Measurements from ENCODE around the gene SLC8A2.

Gene SLC8A2

GRCh38 chr19:47445527-47445926, 26.2 kb downstream of the SLC8A2 start:
- Histone ChIP-seq H3K27ac (ENCODE audit: low read depth, low read length) (no peak overlapping the region), H4K20me1 (ENCODE audit: control insufficient read depth, insufficient read depth, low read depth, low read length) (no peaks in the 10 kb centered on the region), H3K4me1 (ENCODE audit: control insufficient read depth, low read length) (peaks cover 24% of the 10 kb centered on the region), H3K36me3 (ENCODE audit: control insufficient read depth, low read length) (no peaks in the 10 kb centered on the region), H3K9me2 (replicated peaks; ENCODE audit: control insufficient read depth, low read length) (no peaks in the 10 kb centered on the region), H3K4me2 (ENCODE audit: low read length) (peak overlapping the region; percentile 46), H3F3A (ENCODE audit: control insufficient read depth, insufficient read depth) (0 out of 2 replicates have a peak, but pooled peaks cover 4% of the 10 kb centered on the region), H3K9me3 (ENCODE audit: control insufficient read depth, insufficient read depth, low read length) (no peaks in the 10 kb centered on the region), H3K4me3 (ENCODE audit: low read length) (peak overlapping the region; percentile 34), H3K79me2 (ENCODE audit: control insufficient read depth, low read length) (no peaks in the 10 kb centered on the region), H3K27me3 (ENCODE audit: control insufficient read depth, low read length) (peaks cover 21% of the 10 kb centered on the region)
- TF ChIP-seq EZH2phosphoT487 (IDR thresholded peaks at IDR 0.05; ENCODE audit: borderline replicate concordance, low read length) = no peak
- TF ChIP-seq CTCF (IDR thresholded peaks at IDR 0.05; ENCODE audit: low read depth, low read length, poor library complexity, severe bottlenecking) = no peak

DNA sequence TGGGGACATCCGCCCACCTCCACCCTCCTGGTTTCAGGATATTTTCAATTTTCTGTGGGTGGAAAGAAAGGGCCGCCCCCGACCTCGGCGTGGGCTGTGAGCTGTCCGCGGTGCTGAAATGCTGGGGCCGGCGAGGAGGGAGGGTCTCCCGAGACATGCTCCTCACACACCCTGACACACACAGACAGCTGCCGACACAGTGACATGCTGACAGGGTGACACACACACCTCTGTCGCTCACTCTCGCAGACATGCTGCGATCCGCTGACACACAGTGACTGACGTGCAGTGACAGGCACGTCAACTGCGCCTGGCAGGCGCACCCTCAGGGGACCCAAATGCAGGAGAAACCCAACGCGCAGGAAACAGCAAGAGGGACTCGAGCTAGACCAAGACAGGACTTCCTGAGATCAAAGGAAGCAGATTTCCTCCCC, 27.3 kb downstream of the SLC8A2 start:
- peaks cover 25% of the 10 kb centered on the region for H3K27me3 ChIP-seq (ENCODE audit: control insufficient read depth, low read length)

GRCh38 chr19:47443331-47443730, 28.4 kb downstream of the SLC8A2 start:
- Histone ChIP-seq H4K20me1 (ENCODE audit: control insufficient read depth, insufficient read depth, low read depth, low read length) (no peaks in the 10 kb centered on the region), H3K36me3 (ENCODE audit: control insufficient read depth, low read length) (no peaks in the 10 kb centered on the region), H3K9me2 (replicated peaks; ENCODE audit: control insufficient read depth, low read length) (no peaks in the 10 kb centered on the region), H3K9me3 (ENCODE audit: control insufficient read depth, insufficient read depth, low read length) (no peaks in the 10 kb centered on the region), H3K4me1 (ENCODE audit: control insufficient read depth, low read length) (peaks cover 24% of the 10 kb centered on the region), H3K4me2 (ENCODE audit: low read length) (no peak overlapping the region), H3K79me2 (ENCODE audit: control insufficient read depth, low read length) (no peaks in the 10 kb centered on the region), H3K27ac (ENCODE audit: low read depth, low read length) (no peak overlapping the region), H3K27me3 (ENCODE audit: control insufficient read depth, low read length) (peaks cover 30% of the 10 kb centered on the region), H3F3A (ENCODE audit: control insufficient read depth, insufficient read depth) (0 out of 2 replicates have a peak, but pooled peaks cover 4% of the 10 kb centered on the region), H3K4me3 (ENCODE audit: low read length) (no peak overlapping the region)
- TF ChIP-seq CTCF (IDR thresholded peaks at IDR 0.05; ENCODE audit: low read depth, low read length, poor library complexity, severe bottlenecking) (no peak), EZH2phosphoT487 (IDR thresholded peaks at IDR 0.05; ENCODE audit: borderline replicate concordance, low read length) (no peak)

More for the DNA sequence above, 27.3 kb downstream of the SLC8A2 start:
- Histone ChIP-seq H4K20me1 (ENCODE audit: control insufficient read depth, insufficient read depth, low read depth, low read length) (no peaks in the 10 kb centered on the region), H3K9me2 (replicated peaks; ENCODE audit: control insufficient read depth, low read length) (no peaks in the 10 kb centered on the region), H3F3A (ENCODE audit: control insufficient read depth, insufficient read depth) (0 out of 2 replicates have a peak, but pooled peaks cover 4% of the 10 kb centered on the region), H3K27ac (ENCODE audit: low read depth, low read length) (no peak overlapping the region), H3K36me3 (ENCODE audit: control insufficient read depth, low read length) (no peaks in the 10 kb centered on the region), H3K4me3 (ENCODE audit: low read length) (no peak overlapping the region), H3K79me2 (ENCODE audit: control insufficient read depth, low read length) (no peaks in the 10 kb centered on the region), H3K9me3 (ENCODE audit: control insufficient read depth, insufficient read depth, low read length) (no peaks in the 10 kb centered on the region), H3K4me2 (ENCODE audit: low read length) (peak overlapping the region; percentile 18; the same call in 1 of the 2 replicates), H3K4me1 (ENCODE audit: control insufficient read depth, low read length) (peaks cover 24% of the 10 kb centered on the region)
- TF ChIP-seq EZH2phosphoT487 (IDR thresholded peaks at IDR 0.05; ENCODE audit: borderline replicate concordance, low read length) (no peak), CTCF (IDR thresholded peaks at IDR 0.05; ENCODE audit: low read depth, low read length, poor library complexity, severe bottlenecking) (no peak)
